ENCODE data around the gene MAN2C1. TPM values are rescaled to one million over a fixed set of nuclear protein-coding genes. Genes with fewer than 3 reads are reported as not detected.

MAN2C1 gene
- total RNA-seq, 1 donor: 92.6 TPM

DNA sequence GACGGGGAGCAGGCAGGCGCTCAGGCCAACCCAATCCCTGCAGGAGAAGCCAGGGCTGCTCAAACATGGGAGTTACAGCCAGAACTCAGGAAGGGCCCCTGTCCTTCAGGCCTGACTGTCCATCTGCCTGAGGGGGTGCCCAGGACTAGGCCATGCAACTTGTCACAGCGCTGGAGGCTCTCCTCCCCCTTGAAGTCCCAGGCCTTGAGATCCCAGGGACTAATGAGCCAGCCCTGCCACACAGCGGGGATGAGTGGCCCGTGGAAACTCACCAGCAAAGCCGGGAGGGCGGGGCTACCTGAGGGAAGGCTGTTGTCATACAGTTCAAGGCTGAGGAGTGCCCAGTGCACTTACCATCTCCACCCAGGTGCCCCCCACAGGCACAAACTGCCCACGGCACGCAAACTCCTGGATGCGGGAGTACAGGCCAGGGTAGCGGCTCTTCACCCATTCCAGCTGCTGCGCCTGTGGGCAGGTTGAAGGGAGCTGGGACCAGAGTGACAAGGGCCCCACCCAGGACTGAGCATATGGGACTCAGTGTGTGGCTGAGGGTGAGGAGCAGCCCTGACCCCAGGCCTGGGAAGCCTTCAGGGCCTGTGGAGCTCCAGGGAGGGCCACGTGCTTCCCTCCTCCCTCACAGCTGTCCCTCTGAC lies 6.3 kb downstream of the MAN2C1 start:
- DNase-seq (ENCODE audit: low read depth): no peak
- H3K4me3 ChIP-seq (ENCODE audit: low read depth, low read length): no peak overlapping the region
- TF ChIP-seq CTCF (IDR thresholded peaks at IDR 0.05; ENCODE audit: insufficient read depth, low read length): no peak

DNA sequence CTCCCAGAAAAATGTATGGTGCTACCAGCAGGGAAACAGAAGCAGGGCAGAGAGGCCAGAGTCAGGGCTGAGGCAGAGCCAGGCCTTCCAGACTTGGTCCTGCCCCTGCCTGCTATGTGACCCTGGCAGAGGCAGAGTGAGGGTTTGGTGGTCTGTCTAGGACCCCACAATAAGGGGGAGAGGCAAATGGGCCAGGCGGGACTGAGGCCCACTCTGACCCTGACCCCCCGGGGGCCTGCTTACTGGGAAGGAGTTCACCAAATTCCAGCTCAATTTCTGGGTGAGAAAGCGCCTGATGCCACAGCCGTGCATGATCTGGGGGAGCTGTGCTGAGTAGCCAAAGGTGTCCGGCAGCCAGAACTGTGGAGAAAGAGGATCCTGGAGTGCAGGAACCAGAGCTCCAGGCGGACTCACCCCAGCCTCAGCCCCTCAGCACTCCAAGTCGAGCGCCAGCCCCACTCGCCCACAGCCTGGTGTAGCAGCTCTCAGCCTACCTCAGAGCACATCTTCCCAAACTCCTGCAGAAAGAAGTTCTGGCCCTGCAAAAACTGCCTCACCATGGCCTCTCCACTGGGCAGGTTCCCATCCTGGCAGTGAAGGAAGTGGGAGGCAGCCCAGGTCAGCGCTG lies 6.9 kb downstream of the MAN2C1 start:
- H3K4me3 ChIP-seq (ENCODE audit: low read depth, low read length): no peak overlapping the region
- no peak for TF ChIP-seq CTCF (IDR thresholded peaks at IDR 0.05; ENCODE audit: insufficient read depth, low read length)
- DNase-seq (ENCODE audit: low read depth): no peak

- DNase-seq (ENCODE audit: low read depth): no peak
- TF ChIP-seq CTCF (IDR thresholded peaks at IDR 0.05; ENCODE audit: insufficient read depth, low read length): no peak
- H3K4me3 ChIP-seq (ENCODE audit: low read depth, low read length): no peak overlapping the region
These were observed 7.6 kb downstream of the MAN2C1 start for GRCh38 chr15:75360856-75361255.

- no peak for TF ChIP-seq CTCF (IDR thresholded peaks at IDR 0.05; ENCODE audit: insufficient read depth, low read length)
- H3K4me3 ChIP-seq (ENCODE audit: low read depth, low read length): no peak overlapping the region
- no peak for DNase-seq (ENCODE audit: low read depth)
These were observed 8.0 kb downstream of the MAN2C1 start for GRCh38 chr15:75360391-75360790.

DNA sequence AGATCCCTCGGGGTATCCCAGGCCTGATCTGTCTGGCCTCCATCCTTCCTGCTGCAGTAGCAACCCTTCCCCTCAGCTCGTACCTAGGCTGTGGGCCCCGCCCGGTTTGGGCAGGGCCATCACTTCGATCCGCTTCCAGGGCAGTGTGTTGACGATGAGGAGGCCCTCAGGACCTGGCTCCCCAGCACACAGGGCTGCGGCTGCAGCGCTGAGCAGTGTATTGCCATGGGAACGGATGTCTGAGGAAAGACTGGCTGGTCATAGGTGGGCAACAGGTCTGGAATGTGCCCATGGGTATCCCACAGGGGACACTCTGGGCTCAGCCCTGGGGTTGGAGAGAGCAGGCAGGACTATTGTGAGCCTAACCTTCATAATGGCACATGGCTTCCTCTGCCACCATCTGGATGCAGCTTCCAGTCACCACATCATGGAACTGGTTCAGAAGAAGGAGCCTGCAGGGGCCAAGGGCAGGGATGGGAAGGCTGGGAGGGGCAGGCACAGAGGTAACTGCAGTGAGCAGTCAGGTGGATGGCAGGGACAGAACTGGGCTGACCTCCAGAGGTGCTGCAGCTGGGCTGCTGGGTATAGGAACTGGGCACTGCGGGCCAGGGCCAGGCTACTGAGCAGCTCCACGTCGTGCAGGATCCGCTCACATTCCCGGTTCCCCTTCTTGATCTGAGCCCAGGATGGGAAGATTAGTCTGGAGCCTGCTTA lies 8.7 kb downstream of the MAN2C1 start:
- no peak for DNase-seq (ENCODE audit: low read depth)
- TF ChIP-seq CTCF (IDR thresholded peaks at IDR 0.05; ENCODE audit: insufficient read depth, low read length): no peak
- no peak overlapping the region for H3K4me3 ChIP-seq (ENCODE audit: low read depth, low read length)

DNA sequence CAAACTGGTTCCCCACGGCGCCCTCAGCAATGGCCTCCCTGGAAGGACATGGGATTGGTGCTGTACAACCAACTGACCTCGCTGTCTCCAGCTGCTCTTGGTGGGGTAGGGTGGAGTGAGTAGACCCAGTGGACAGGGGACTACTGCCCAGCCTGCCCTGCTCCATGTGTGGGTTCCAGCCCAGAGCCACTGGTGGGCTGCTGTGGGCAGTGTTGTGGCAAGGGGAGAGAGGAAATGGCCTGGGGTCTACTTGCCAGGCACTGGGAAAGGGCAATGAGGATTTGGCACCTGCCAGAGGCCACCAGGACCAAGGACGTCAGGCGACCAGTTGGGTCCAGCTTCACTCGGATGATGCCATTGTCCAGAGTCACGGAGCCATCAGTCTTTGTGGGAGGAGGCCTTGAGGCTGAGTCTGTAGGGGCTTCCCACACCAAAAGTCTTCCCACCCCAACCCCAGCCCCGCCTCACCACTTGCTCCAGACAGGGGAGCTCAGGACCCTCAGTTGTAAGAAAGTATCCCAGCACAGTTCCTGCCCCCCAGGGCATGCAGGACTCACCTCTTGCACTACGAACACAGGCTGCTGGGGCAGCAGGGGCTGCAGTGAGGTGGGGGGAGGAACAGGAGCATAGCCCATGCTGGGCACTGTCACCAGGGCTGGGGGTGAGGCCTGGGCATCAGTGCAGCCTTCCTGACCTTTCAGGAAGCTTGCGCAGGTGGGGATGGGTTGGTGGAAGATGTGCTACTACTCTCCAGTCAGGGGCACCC lies 9.5 kb downstream of the MAN2C1 start:
- no peak for TF ChIP-seq CTCF (IDR thresholded peaks at IDR 0.05; ENCODE audit: insufficient read depth, low read length)
- no peak for DNase-seq (ENCODE audit: low read depth)
- no peak overlapping the region for H3K4me3 ChIP-seq (ENCODE audit: low read depth, low read length)

Measured in fibroblast of the aortic adventitia (primary cell).